T-cell (primary cell): Measurements from ENCODE around the gene PANK3. TPM values are rescaled to one million over a fixed set of nuclear protein-coding genes. Genes with fewer than 3 reads are reported as not detected.

Source experiments
- ATAC-seq, 4 experiments: fragments of 200-7000 bp in 3 of 4; fragments of 150-1000 bp in 1 of 4; cut with Tn5 transposase; replicated peaks in 1 of 4; 1 replicate in 3 of 4; 2 replicates in 1 of 4; pipeline ENCODE4 v1.10.0; 2021; ENCODE audit warnings: moderate library complexity in 3 of 4, mild to moderate bottlenecking in 2 of 4, moderate number of reproducible peaks in 1 of 4
- CTCF ChIA-PET, 2 donors: fragments of 300-600 bp; sonication (Branson Sonifier 250); formaldehyde crosslinking; loops; one replicate each; lab custom pipeline; 2022; ENCODE audit warnings: antibody characterized with exemption in 2 of 2; lab: Charles Lee
- POLR2A ChIA-PET, 2 donors: fragments of 300-600 bp; sonication (Branson Sonifier 250); formaldehyde crosslinking; loops; one replicate each; lab custom pipeline; 2022; ENCODE audit warnings: antibody characterized with exemption in 2 of 2; lab: Charles Lee
- DNase-seq, 35 experiments: peaks; one replicate each; pipeline versions ENCODE4 v3.0.0 to v3.0.0-alpha.2; 2013 to 2023
- H3K27ac ChIP-seq: one replicate; pipeline ENCODE4 v1.5.1; 2013; ENCODE audit warnings: low read length
- H3K27me3 ChIP-seq, 2 experiments: replicated peaks in 1 of 2; 1 replicate in 1 of 2; 2 replicates in 1 of 2; pipeline versions ENCODE4 v1.6.1 to v1.7.0; 2013; ENCODE audit warnings: low read length in 1 of 2, mixed read lengths in 1 of 2; ENCODE audit not compliant: control insufficient read depth in 2 of 2, insufficient read depth in 2 of 2; ENCODE audit errors: extremely low read depth in 1 of 2
- H3K36me3 ChIP-seq, 2 donors: 1 replicate in 1 of 2; 2 replicates in 1 of 2; pipeline versions ENCODE4 v1.6.1 to v1.7.0; 2013; ENCODE audit warnings: low read length in 1 of 2; ENCODE audit not compliant: control insufficient read depth in 2 of 2, insufficient read depth in 1 of 2; ENCODE audit errors: extremely low read depth in 1 of 2
- H3K4me1 ChIP-seq, 2 experiments: 1 replicate in 1 of 2; 2 replicates in 1 of 2; pipeline versions ENCODE4 v1.6.1 to v1.7.0; 2013; ENCODE audit warnings: low read length in 2 of 2, mixed read lengths in 1 of 2; ENCODE audit not compliant: insufficient read depth in 2 of 2, control insufficient read depth in 1 of 2; ENCODE audit errors: extremely low read depth in 1 of 2
- H3K4me3 ChIP-seq, 2 donors: 1 replicate in 1 of 2; 2 replicates in 1 of 2; pipeline versions ENCODE4 v1.5.1 to v1.7.0; 2013; ENCODE audit warnings: mild to moderate bottlenecking in 2 of 2, low read length in 1 of 2, moderate library complexity in 1 of 2; ENCODE audit not compliant: control insufficient read depth in 1 of 2; ENCODE audit errors: extremely low read depth in 1 of 2
- H3K9me3 ChIP-seq: 2 replicates; pipeline ENCODE4 v1.7.0; 2013
- H3K27ac Mint-ChIP-seq, 2 donors: one replicate each; pipeline ENCODE4 v1.8.0; 2020 to 2021; ENCODE audit warnings: mild to moderate bottlenecking in 2 of 2, mixed read lengths in 2 of 2
- H3K27me3 Mint-ChIP-seq, 2 donors: one replicate each; pipeline ENCODE4 v1.8.0; 2021 to 2022; ENCODE audit warnings: mixed read lengths in 2 of 2
- H3K36me3 Mint-ChIP-seq: one replicate; pipeline ENCODE4 v1.8.0; 2021; ENCODE audit warnings: mixed read lengths
- H3K4me1 Mint-ChIP-seq, 3 donors: one replicate each; pipeline ENCODE4 v1.8.0; 2020 to 2022; ENCODE audit warnings: mixed read lengths in 3 of 3, mild to moderate bottlenecking in 1 of 3
- H3K4me3 Mint-ChIP-seq, 3 donors: one replicate each; pipeline ENCODE4 v1.8.0; 2020 to 2022; ENCODE audit warnings: mild to moderate bottlenecking in 3 of 3, mixed read lengths in 3 of 3, moderate library complexity in 3 of 3
- H3K9me3 Mint-ChIP-seq, 3 donors: one replicate each; pipeline ENCODE4 v1.8.0; 2020 to 2022; ENCODE audit warnings: mixed read lengths in 3 of 3
- WGBS: methylation state at CpG from one replicate; pipeline ENCODE4 v1.1.5; 2013; ENCODE audit warnings: missing lambda C conversion rate; ENCODE audit not compliant: insufficient coverage; 5-methylcytosine and 5-hydroxymethylcytosine counted together
- total RNA-seq, 35 experiments: library from RNA in 6 of 35; stranded (reverse) in 6 of 35; fragments of 120-200 nt in 1 of 35; gene quantifications; one replicate each; pipeline versions ENCODE4 v1.2.1 to v1.2.4 and lab custom pipeline; 2013 to 2026

PANK3 gene
- total RNA-seq (10 to 100 TPM; 33.9 to 41.1 (median 37.7) TPM), total RNA-seq (lab: John Stamatoyannopoulos, UW) (87.4 to 319 (median 169) reads per million in 29 experiments)
- 37.0 TPM for total RNA-seq (2013)

DNA sequence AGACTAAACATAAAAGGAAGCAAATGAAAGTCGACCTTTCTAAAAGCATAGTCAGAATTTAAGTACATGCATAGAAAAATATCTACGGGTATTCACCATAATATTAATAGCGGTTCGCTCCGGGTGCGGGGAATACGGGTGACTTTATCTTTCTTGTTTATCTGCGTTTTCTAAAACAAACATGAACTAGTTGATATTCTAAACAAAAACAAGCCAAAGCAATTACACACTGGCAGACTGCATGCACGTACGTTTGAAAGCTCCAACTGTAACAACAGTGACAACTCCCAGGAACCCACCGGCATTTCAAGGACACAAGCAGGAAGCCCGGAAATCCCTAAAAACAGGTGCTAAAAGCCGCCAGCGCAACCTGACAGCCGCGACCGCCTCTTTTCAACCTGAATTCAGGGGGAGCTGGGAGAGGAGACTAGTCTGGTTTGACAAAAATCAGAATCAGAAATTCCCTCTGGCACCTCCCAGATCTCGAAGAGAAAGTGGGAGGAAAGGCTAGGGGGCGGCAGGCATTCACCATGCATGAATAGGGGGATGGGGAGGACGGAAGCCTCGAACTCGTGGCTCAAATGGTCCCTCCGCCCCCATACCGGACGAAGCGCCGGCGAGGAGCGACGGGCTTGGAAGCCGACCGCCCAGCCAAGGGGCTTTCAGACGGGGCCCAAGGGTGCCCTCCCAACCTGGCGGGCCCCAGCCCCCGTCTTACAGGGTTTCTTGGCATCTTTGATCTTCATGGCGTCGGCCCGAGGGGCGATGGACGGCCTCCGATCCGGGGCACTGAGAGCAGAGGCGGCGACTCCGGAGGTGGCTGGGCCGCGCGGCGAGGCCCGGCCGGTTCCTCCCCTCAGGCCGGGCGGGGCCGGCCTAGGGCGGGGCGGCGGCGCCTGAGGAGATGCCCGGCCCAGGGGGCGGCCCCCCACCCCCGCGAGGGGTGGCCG lies at the start of gene PANK3:
Gene PANK3, minus strand, starts transcription at position 831 of the 950 bp plus-strand sequence. Its CDS starts 85 bp downstream, at position 746.
- Histone ChIP-seq H3K4me3 (peak within 1 kb of the TSS; percentile 73 to 98), H3K4me1 (peaks cover 8 to 24% of the 10 kb centered on the region in 2 experiments), H3K27me3 (no peaks in the 10 kb centered on the region), H3K9me3 (no peaks in the 10 kb centered on the region), H3K36me3 (peaks cover 0 to 2% of the 10 kb centered on the region in 2 donors), H3K27ac (peak within 1 kb of the TSS; percentile 94)
- Mint-ChIP-seq H3K27ac (peak within 1 kb of the TSS; percentile 95 to 98), H3K4me1 (peaks cover 40 to 47% (median 42%) of the 10 kb centered on the region in 3 donors), H3K36me3 (no peaks in the 10 kb centered on the region), H3K9me3 (no peaks in the 10 kb centered on the region), H3K4me3 (peak within 1 kb of the TSS; percentile 91 to 95 (median 91)), H3K27me3 (peaks cover 0 to 2% of the 10 kb centered on the region in 2 donors)
- ChIA-PET POLR2A (no interaction called here), CTCF (interaction anchor here in 1 of 2 donors (1.3 kb wide), 1 partner anchor 93 kb away, joined by 4 read pairs; the partner anchor contains the start of gene RARS1)
- ATAC-seq (peak; percentile 57 to 69 (median 64)), DNase-seq (peak in 11 of 35 experiments; percentile 1 to 45 (median 7))
- WGBS: under 1% methylated on average over 49 of the region's 63 CpGs

DNA sequence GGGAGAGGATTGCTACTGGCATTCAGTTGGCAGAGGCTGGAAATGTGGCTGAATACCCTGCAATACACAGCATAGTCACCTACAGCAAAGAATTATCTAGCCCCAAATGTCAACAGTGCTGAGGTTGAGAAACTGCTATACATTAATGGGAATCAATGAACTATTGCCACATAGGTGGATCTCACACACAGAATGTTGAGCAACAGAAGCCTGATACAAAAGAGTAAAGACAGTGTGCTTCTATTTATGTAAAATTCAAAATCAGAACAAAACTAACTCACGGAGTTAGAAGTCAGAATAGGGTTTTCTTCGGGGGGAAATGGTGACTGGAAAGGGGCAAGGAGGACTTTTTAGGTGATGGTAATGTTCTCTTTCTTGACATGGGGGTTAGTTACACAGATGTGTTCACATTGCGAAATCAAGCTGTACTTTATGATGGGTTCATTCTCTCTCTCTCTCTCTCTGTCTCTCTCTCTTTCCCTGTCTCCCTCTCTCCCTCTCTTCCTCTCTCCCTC lies 45.7 kb upstream of the PANK3 start:
- DNase-seq: no peak
- Histone ChIP-seq H3K27me3 (peaks cover 0 to 18% of the 10 kb centered on the region in 2 experiments), H3K27ac (no peak overlapping the region), H3K4me3 (no peak overlapping the region), H3K4me1 (no peaks in the 10 kb centered on the region), H3K9me3 (no peaks in the 10 kb centered on the region), H3K36me3 (no peaks in the 10 kb centered on the region)
- Mint-ChIP-seq H3K4me1 (no peaks in the 10 kb centered on the region), H3K9me3 (peaks cover 0 to 1% (median 0%) of the 10 kb centered on the region in 3 donors), H3K36me3 (no peaks in the 10 kb centered on the region), H3K27ac (no peak overlapping the region), H3K4me3 (no peak overlapping the region), H3K27me3 (peaks cover 14 to 21% of the 10 kb centered on the region in 2 donors)
- no CpG with 5 or more reads among the region's 3 CpGs for WGBS
- ChIA-PET POLR2A (no interaction called here), CTCF (no interaction called here)
- ATAC-seq: no peak

GRCh38 chr5:168620807-168621206 lies 41.6 kb upstream of the PANK3 start:
- no peak overlapping the region for H3K4me3 Mint-ChIP-seq
- Histone ChIP-seq H3K27ac (no peak overlapping the region), H3K4me1 (no peaks in the 10 kb centered on the region), H3K9me3 (no peaks in the 10 kb centered on the region), H3K4me3 (no peak overlapping the region), H3K27me3 (peaks cover 0 to 3% of the 10 kb centered on the region in 2 experiments), H3K36me3 (no peaks in the 10 kb centered on the region)
- no peaks in the 10 kb centered on the region for H3K36me3 Mint-ChIP-seq
- no peaks in the 10 kb centered on the region for H3K27me3 Mint-ChIP-seq
- WGBS: 60% methylated on average over 1 of the region's 1 CpG
- POLR2A ChIA-PET: no interaction called here
- DNase-seq (no peak), ATAC-seq (no peak)
- H3K27ac Mint-ChIP-seq: no peak overlapping the region
- no peaks in the 10 kb centered on the region for H3K4me1 Mint-ChIP-seq
- CTCF ChIA-PET: no interaction called here
- no peaks in the 10 kb centered on the region for H3K9me3 Mint-ChIP-seq

GRCh38 chr5:168614661-168615060 lies 35.5 kb upstream of the PANK3 start:
- CTCF ChIA-PET: no interaction called here
- Mint-ChIP-seq H3K4me3 (no peak overlapping the region), H3K36me3 (no peaks in the 10 kb centered on the region), H3K9me3 (no peaks in the 10 kb centered on the region), H3K4me1 (peaks cover 10 to 12% (median 12%) of the 10 kb centered on the region in 3 donors), H3K27me3 (peaks cover 0 to 2% of the 10 kb centered on the region in 2 donors), H3K27ac (no peak overlapping the region)
- 91% methylated on average over 6 of the region's 10 CpGs for WGBS
- H3K4me3 ChIP-seq: no peak overlapping the region
- H3K9me3 ChIP-seq: no peaks in the 10 kb centered on the region
- no peak for ATAC-seq
- POLR2A ChIA-PET: no interaction called here
- H3K27ac ChIP-seq: no peak overlapping the region
- H3K4me1 ChIP-seq: peaks cover 0 to 5% of the 10 kb centered on the region in 2 experiments
- DNase-seq: no peak
- H3K36me3 ChIP-seq: no peaks in the 10 kb centered on the region
- H3K27me3 ChIP-seq: no peaks in the 10 kb centered on the region

DNA sequence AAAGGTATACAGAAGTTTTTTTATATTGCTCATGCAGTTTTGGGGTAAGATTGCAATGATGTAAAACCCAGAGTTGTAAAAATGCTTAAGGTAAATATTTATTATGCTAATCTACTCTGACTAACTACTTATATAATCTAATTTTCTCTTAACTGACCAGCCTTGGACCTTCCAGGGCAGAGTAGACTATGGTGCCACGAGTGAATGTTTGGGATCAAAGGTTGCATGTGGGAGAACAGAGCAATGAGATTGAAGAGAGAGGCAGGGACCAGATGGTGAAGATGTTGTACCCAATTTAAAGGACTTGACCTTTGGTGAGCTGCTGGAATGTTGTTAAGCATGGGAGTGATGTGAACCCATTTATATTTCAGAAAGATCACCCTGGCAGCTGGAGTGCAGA lies 34.8 kb upstream of the PANK3 start:
- DNase-seq (no peak), ATAC-seq (no peak)
- no peaks in the 10 kb centered on the region for H3K36me3 Mint-ChIP-seq
- Histone ChIP-seq H3K4me3 (no peak overlapping the region), H3K9me3 (no peaks in the 10 kb centered on the region), H3K27ac (no peak overlapping the region), H3K27me3 (no peaks in the 10 kb centered on the region), H3K4me1 (peaks cover 0 to 5% of the 10 kb centered on the region in 2 experiments), H3K36me3 (no peaks in the 10 kb centered on the region)
- peaks cover 0 to 2% of the 10 kb centered on the region in 2 donors for H3K27me3 Mint-ChIP-seq
- POLR2A ChIA-PET: no interaction called here
- CTCF ChIA-PET: no interaction called here
- H3K4me1 Mint-ChIP-seq: peaks cover 10 to 12% (median 12%) of the 10 kb centered on the region in 3 donors
- H3K4me3 Mint-ChIP-seq: no peak overlapping the region
- no peaks in the 10 kb centered on the region for H3K9me3 Mint-ChIP-seq
- H3K27ac Mint-ChIP-seq: no peak overlapping the region
- 71% methylated on average over 1 of the region's 1 CpG for WGBS

- peak overlapping the region; percentile 71 to 92 for H3K27ac Mint-ChIP-seq
- no peaks in the 10 kb centered on the region for H3K9me3 ChIP-seq
- no peaks in the 10 kb centered on the region for H3K36me3 ChIP-seq
- peaks cover 0 to 5% of the 10 kb centered on the region in 2 experiments for H3K4me1 ChIP-seq
- ATAC-seq (peak in 2 of 4 experiments; percentile 13 to 20), DNase-seq (no peak)
- peaks cover 10 to 12% (median 12%) of the 10 kb centered on the region in 3 donors for H3K4me1 Mint-ChIP-seq
- CTCF ChIA-PET: interaction anchor here (0.6 to 1.3 kb wide), 3 partner anchors 38 to 1809 kb away, joined by 3 to 5 read pairs (median 3); no protein-coding TSS in a partner anchor
- peak overlapping the region in 2 of 3 donors; percentile 35 to 44 for H3K4me3 Mint-ChIP-seq
- H3K27me3 Mint-ChIP-seq: peaks cover 0 to 2% of the 10 kb centered on the region in 2 donors
- no peaks in the 10 kb centered on the region for H3K9me3 Mint-ChIP-seq
- peak overlapping the region; percentile 47 for H3K27ac ChIP-seq
- POLR2A ChIA-PET: interaction anchor here in 1 of 2 donors (0.6 kb wide), 1 partner anchor 11 kb away, joined by 6 read pairs; no protein-coding TSS in a partner anchor
- H3K36me3 Mint-ChIP-seq: no peaks in the 10 kb centered on the region
- no peak overlapping the region for H3K4me3 ChIP-seq
- no peaks in the 10 kb centered on the region for H3K27me3 ChIP-seq
- WGBS: no CpG with 5 or more reads among the region's 2 CpGs
Measured at GRCh38 chr5:168613396-168613795, 34.2 kb upstream of the PANK3 start.
